ENCODE data around the gene MLN.

Gene MLN

DNA sequence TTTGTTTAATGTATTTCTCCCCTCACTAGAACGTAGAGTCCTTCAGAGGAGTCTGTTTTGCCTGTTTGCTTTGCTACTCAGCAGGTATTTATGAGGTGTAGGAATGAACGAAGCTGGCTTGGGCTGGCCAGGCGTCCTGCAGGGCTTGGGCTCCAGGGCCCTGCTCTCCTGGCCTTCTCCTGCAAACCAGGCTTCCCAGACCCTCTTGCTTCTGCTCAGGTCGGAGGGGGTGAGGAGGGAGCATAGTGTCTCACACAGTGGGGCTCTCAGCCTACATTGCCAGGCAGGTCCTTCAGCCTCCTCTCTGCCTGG lies 24.6 kb upstream of the MLN start:
- TF ChIP-seq ZNF565 (CRISPR knock-in tag; conservative IDR thresholded peaks at IDR 0.05; ENCODE audit: low read depth) = no peak
- no peak for TF ChIP-seq ZFP3 (CRISPR knock-in tag; IDR thresholded peaks at IDR 0.05)
- TF ChIP-seq OSR1 (CRISPR knock-in tag; IDR thresholded peaks at IDR 0.05) = no peak
- TF ChIP-seq TOX (CRISPR knock-in tag; IDR thresholded peaks at IDR 0.05; ENCODE audit: borderline replicate concordance) = no peak
- no peak for ATAC-seq

DNA sequence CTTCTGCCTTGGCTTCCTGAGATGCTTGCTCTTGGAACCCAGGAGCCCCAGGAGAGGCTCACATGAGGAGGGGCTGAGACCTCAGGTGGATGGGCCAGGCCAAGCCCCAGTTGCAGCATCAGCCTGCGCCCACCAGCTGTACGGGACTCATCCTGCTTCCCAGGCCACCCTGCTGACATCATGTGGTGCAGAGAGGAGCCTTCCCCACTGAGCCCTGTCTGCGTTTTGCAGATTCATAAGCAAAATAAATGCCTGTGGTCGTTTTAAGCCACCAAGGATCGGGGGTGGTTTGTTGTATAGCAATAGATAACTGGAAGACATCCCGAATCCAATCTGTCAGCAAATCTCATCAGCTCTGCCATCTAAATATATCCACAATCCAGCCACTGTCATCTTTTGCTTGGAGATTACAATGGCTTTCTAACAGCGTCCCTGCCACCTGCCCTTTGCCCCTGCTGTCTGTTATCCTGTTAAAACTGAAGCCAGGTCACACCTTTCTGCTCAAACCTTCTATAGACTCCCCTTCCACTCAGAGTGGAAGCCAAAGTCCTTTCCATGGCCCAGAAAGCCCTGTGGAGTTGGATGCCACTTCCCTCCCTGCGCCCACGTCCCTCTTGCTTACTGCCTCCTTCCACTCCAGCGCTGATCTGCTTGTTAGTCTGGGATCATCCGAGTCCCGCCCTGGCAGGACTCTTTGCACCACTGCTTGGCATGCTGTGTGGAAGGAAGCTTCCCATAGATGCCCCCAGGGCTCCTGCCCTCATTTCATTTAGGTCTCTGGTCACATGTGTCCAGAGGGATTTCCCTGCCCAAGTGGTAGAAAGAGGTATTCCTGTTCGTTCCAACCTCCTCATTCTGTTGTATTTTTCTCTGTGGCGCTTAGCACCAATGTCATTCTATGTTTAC lies 24.0 kb upstream of the MLN start:
- ATAC-seq = 0 out of 3 replicates have a peak, but pooled peaks have one; percentile 23
- TF ChIP-seq PATZ1 (CRISPR knock-in tag; IDR thresholded peaks at IDR 0.05; ENCODE audit: borderline replicate concordance) = no peak
- no peak for TF ChIP-seq GLIS3 (CRISPR knock-in tag; IDR thresholded peaks at IDR 0.05)
- no peak for TF ChIP-seq POU6F1 (CRISPR knock-in tag; IDR thresholded peaks at IDR 0.05; ENCODE audit: borderline replicate concordance, low read depth)
- TF ChIP-seq ZFP30 (CRISPR knock-in tag; IDR thresholded peaks at IDR 0.05) = no peak
- TF ChIP-seq ZNF70 (CRISPR knock-in tag; IDR thresholded peaks at IDR 0.05) = no peak
- TF ChIP-seq OSR1 (CRISPR knock-in tag; IDR thresholded peaks at IDR 0.05) = no peak
- no peak for TF ChIP-seq TSHZ2 (CRISPR knock-in tag; IDR thresholded peaks at IDR 0.05)
- TF ChIP-seq ZC3H10 (CRISPR knock-in tag; IDR thresholded peaks at IDR 0.05) = no peak
- TF ChIP-seq ARNTL (CRISPR knock-in tag; IDR thresholded peaks at IDR 0.05; ENCODE audit: borderline replicate concordance, low read depth) = no peak
- no peak for TF ChIP-seq PPARA (CRISPR knock-in tag; IDR thresholded peaks at IDR 0.05; ENCODE audit: borderline replicate concordance)
- no peak for TF ChIP-seq SNAI2 (CRISPR knock-in tag; IDR thresholded peaks at IDR 0.05)
- no peak for TF ChIP-seq TOX (CRISPR knock-in tag; IDR thresholded peaks at IDR 0.05; ENCODE audit: borderline replicate concordance)
- no peak for TF ChIP-seq ESRRG (CRISPR knock-in tag; IDR thresholded peaks at IDR 0.05)
- no peak for TF ChIP-seq CSDC2 (CRISPR knock-in tag; IDR thresholded peaks at IDR 0.05)
- no peak for TF ChIP-seq ZFP3 (CRISPR knock-in tag; IDR thresholded peaks at IDR 0.05)
- no peak for TF ChIP-seq CSRNP3 (CRISPR knock-in tag; IDR thresholded peaks at IDR 0.05)
- TF ChIP-seq ZNF8 (CRISPR knock-in tag; IDR thresholded peaks at IDR 0.05) = no peak
- TF ChIP-seq TCF4 (CRISPR knock-in tag; IDR thresholded peaks at IDR 0.05; ENCODE audit: borderline replicate concordance) = no peak
- no peak for TF ChIP-seq ZNF565 (CRISPR knock-in tag; conservative IDR thresholded peaks at IDR 0.05; ENCODE audit: low read depth)
- TF ChIP-seq BACH2 (CRISPR knock-in tag; IDR thresholded peaks at IDR 0.05; ENCODE audit: borderline replicate concordance) = no peak

DNA sequence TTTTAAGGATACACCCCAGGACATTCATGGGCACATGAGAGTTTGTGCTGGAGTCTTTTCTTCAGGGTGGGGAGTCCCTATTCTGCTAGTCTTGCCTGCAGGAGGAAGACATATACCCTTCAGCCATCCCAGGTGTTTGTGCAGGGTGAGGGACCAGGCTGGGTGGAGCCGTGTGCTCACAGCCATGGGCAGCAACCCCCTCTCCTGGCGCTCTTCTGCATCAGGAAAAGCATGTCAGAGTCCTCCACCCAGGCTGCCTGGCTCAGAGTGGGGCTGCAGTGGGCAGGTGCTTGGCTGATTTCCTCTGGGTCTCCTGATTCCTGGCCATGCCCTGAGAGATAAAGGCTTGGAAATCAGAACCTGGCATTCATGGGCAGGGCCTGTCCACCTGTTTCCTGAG lies 22.7 kb upstream of the MLN start:
- ATAC-seq = no peak
- TF ChIP-seq BACH2 (CRISPR knock-in tag; IDR thresholded peaks at IDR 0.05; ENCODE audit: borderline replicate concordance) (no peak), TCF4 (CRISPR knock-in tag; IDR thresholded peaks at IDR 0.05; ENCODE audit: borderline replicate concordance) (no peak), ZNF70 (CRISPR knock-in tag; IDR thresholded peaks at IDR 0.05) (no peak), ARNTL (CRISPR knock-in tag; IDR thresholded peaks at IDR 0.05; ENCODE audit: borderline replicate concordance, low read depth) (no peak), CSDC2 (CRISPR knock-in tag; IDR thresholded peaks at IDR 0.05) (no peak), TOX (CRISPR knock-in tag; IDR thresholded peaks at IDR 0.05; ENCODE audit: borderline replicate concordance) (no peak), CSRNP3 (CRISPR knock-in tag; IDR thresholded peaks at IDR 0.05) (no peak), ZFP30 (CRISPR knock-in tag; IDR thresholded peaks at IDR 0.05) (no peak), ZNF8 (CRISPR knock-in tag; IDR thresholded peaks at IDR 0.05) (no peak), OSR1 (CRISPR knock-in tag; IDR thresholded peaks at IDR 0.05) (no peak), ZFP3 (CRISPR knock-in tag; IDR thresholded peaks at IDR 0.05) (no peak), ZNF565 (CRISPR knock-in tag; conservative IDR thresholded peaks at IDR 0.05; ENCODE audit: low read depth) (no peak), PATZ1 (CRISPR knock-in tag; IDR thresholded peaks at IDR 0.05; ENCODE audit: borderline replicate concordance) (no peak), GLIS3 (CRISPR knock-in tag; IDR thresholded peaks at IDR 0.05) (no peak), RARB (CRISPR knock-in tag; IDR thresholded peaks at IDR 0.05) (no peak), SNAI2 (CRISPR knock-in tag; IDR thresholded peaks at IDR 0.05) (no peak), ISL1 (CRISPR knock-in tag; IDR thresholded peaks at IDR 0.05) (no peak)
- TF ChIP-seq, protein P1, sequence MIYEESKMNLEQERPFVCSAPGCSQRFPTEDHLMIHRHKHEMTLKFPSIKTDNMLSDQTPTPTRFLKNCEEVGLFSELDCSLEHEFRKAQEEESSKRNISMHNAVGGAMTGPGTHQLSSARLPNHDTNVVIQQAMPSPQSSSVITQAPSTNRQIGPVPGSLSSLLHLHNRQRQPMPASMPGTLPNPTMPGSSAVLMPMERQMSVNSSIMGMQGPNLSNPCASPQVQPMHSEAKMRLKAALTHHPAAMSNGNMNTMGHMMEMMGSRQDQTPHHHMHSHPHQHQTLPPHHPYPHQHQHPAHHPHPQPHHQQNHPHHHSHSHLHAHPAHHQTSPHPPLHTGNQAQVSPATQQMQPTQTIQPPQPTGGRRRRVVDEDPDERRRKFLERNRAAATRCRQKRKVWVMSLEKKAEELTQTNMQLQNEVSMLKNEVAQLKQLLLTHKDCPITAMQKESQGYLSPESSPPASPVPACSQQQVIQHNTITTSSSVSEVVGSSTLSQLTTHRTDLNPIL (CRISPR knock-in tag; IDR thresholded peaks at IDR 0.05; ENCODE audit: low read depth) = no peak
